ENCODE measurements around the gene CACNB3.
"Not testable (repeated sequence)": the region's sequence is repeated elsewhere in the genome, so short reads cannot be mapped to it uniquely, and the experiment has no call there.

The CACNB3 gene

DNA sequence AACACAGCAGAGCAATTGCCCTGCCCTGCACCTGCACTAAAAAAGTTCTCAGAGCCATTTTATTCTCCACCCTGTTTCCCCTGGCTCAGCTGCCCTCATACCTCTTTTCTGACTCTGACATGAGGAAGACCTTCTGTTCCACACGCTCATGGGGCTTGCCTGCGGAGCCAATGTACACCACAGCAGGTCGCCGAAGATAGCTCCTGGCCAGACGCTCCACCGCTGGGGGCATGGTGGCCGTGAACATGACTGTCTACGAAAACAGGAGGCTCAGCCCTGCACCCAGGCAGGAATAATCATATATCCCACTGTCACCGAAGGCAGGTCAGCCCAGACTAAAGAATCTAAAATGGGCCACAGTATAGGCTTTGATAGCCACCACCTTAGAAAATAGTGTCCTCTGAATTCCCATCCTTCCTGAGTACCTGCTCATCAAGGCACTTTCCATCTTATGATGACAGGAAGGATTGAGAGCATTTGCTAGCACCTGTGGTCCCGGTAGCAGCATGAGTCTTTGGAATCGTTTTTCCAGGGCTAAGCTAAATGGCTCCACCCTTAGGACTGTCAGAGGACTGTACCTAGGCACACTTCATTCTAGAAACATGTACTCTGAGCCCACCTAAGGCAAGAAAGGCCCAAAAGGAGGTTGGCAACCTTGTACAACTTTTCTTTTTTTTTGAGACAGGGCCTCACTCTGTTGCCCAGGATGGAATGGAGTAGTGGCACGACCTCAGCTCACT, 14.2 kb downstream of the CACNB3 start:
- Mint-ChIP-seq H3K9me3 (no peaks in the 10 kb centered on the region), H3K36me3 (ENCODE audit: insufficient read depth) (peaks cover 79% of the 10 kb centered on the region)

DNA sequence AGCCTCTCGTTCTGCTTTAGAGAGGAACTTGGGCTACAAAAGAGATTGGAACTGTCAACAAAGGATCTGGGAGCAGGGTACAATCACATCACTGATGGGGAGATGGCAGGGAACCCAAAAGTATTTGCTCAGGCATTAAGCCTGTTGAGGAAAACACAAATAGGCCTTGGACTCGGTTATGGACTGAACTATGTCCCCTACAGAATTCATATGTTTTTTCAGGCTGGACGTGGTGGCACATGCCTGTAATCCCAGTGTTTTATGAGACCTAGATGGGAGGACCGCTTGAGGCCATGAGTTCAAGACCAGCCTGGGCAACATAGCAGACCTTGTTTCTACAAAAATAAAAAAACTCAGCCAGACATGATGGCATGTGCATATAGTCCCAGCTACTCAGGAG, 19.8 kb downstream of the CACNB3 start:
- H3K9me3 Mint-ChIP-seq = no peaks in the 10 kb centered on the region
- H3K4me3 Mint-ChIP-seq = no peak overlapping the region
- ATAC-seq (replicated peaks) = no peak
- no peak for DNase-seq
- H3K4me1 Mint-ChIP-seq (ENCODE audit: low read depth in 2 of 2) = peaks cover 0 to 1% of the 10 kb centered on the region in 2 donors
- H3K36me3 Mint-ChIP-seq (ENCODE audit: insufficient read depth) = peaks cover 87% of the 10 kb centered on the region
- H3K27me3 Mint-ChIP-seq = no peaks in the 10 kb centered on the region
- peak overlapping the region in 1 of 2 donors; percentile 2 for H3K27ac Mint-ChIP-seq

More for the DNA sequence above, 14.2 kb downstream of the CACNB3 start:
- ATAC-seq (replicated peaks) (no peak), DNase-seq (no peak)
- Mint-ChIP-seq H3K27ac (peak overlapping the region; percentile 49 to 72), H3K27me3 (no peaks in the 10 kb centered on the region), H3K4me1 (ENCODE audit: low read depth in 2 of 2) (peaks cover 3 to 15% of the 10 kb centered on the region in 2 donors), H3K4me3 (no peak overlapping the region)

DNA sequence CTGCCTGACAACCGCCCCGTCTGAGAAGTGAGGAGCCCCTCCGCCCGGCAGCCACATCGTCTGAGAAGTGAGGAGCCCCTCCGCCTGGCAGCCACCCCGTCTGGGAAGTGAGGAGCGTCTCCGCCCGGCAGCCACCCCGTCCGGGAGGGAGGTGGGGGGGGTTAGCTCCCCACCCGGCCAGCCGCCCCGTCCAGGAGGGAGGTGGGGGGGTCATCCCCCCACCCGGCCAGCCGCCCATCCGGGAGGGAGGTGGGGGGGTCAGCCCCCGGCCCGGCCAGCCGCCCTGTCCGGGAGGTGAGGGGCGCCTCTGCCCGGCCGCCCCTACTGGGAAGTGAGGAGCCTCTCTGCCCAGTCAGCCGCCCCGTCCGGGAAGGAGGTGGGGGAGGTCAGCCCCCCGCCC, 23.7 kb downstream of the CACNB3 start:
- not testable (repeated sequence) for H3K27ac Mint-ChIP-seq; DNase-seq; H3K4me1 Mint-ChIP-seq (ENCODE audit: low read depth in 2 of 2); H3K4me3 Mint-ChIP-seq; ATAC-seq (replicated peaks); H3K27me3 Mint-ChIP-seq; H3K9me3 Mint-ChIP-seq
- H3K36me3 Mint-ChIP-seq (ENCODE audit: insufficient read depth) = peaks cover 85% of the 10 kb centered on the region

DNA sequence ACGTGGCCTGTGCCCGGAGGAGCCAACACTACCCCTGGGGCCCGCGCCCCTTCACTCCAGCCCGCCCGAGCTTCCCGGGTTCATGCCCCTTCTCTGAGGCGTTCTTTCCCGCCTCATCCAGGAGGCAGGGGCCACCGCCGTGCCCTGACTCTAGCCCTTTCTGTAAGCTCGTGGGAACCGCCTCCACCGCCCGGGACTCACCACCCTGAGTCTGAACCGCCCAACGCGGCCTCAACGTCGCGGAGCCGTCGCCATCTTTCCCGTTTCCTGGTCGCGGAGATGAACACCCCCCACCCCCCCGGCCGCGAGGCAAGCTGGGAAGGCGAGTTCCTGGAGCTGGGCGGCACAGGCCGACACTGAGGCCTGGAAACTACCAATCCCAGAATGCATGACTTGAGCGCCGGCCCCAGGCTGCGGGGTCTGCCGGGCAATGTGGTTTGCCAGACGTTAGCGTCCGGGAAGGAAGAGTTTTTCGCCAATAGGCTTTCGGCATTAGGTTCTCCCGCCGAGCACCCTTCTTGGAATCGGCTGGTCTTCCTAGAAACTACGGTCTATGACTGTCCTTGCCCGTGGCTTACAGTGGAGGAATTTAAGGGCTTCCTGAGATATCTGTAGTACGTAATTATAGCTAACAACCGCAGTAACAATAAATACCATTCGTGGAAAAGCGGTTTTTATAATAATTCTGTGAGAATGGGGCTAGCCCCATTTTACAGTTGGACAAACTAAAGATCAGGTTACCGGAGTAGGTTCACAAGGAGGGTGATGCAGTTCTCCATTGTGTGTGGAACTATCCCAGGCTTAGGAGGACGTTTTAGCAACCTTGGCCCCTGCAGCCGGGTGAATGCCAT, 33.8 kb downstream of the CACNB3 start, which contains the start of gene DDX23:
DDX23 (minus strand) TSS at position 281 of the 851 bp plus-strand sequence. CDS start 6,381 bp downstream, outside the sequence.
- Mint-ChIP-seq H3K9me3 (no peaks in the 10 kb centered on the region), H3K36me3 (ENCODE audit: insufficient read depth) (peaks cover 39% of the 10 kb centered on the region), H3K27ac (peak within 1 kb of the TSS; percentile 100), H3K4me3 (peak within 1 kb of the TSS; percentile 100), H3K4me1 (ENCODE audit: low read depth in 2 of 2) (peaks cover 31 to 48% of the 10 kb centered on the region in 2 donors), H3K27me3 (no peaks in the 10 kb centered on the region)
- ATAC-seq (replicated peaks) (peak; percentile 90), DNase-seq (peak; percentile 81 to 84 (median 82))

DNA sequence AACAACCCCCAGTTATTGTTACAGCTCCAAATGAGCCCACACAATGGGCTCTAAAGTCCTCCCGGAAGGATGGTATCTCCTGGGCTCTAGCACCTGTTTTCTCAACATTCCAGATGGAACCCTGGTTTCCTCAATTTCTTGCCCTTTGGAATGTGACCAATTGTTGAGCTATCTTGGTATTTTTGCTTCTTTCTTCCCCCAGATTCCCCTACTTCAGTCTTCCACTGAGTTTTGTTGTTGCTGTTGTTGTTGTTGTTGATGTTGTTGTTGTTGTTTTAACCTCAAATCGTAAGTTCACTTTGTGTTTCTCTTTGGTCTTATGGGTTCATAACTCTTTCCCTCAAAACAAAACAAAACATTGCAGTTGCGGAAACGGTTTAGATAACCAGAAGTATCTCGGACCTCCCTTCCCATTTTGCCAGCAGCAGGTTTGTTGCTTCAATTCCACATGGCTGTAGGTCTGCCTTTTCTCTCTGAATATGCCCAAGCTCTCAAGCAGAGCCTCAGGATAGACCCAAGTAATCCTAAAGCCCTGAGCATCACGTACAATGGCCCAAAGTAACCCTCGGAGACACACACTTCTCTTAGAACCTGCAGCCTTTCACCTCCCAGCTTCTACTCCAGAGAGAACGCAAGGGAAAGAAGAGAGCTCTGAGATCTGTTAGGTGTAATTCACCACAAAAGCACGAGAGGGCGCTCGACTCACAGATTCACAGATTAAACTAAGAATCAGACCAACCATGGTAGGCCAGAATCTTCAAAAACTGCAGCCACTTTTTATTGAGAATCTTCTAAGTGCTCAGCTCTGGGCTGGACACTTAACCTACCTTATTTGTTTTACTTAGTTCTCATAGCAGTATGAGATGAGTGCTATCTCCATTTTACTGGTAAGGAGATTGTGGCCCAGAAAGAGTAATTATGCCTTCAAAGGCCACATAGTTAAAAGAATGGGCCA, 34.7 kb downstream of the CACNB3 start:
- Mint-ChIP-seq H3K27me3 (no peaks in the 10 kb centered on the region), H3K27ac (peak overlapping the region; percentile 100), H3K9me3 (no peaks in the 10 kb centered on the region), H3K4me3 (peak overlapping the region; percentile 100), H3K4me1 (ENCODE audit: low read depth in 2 of 2) (peaks cover 28 to 43% of the 10 kb centered on the region in 2 donors), H3K36me3 (ENCODE audit: insufficient read depth) (peaks cover 32% of the 10 kb centered on the region)
- DNase-seq (peak; percentile 89 to 93 (median 90)), ATAC-seq (replicated peaks) (peak; percentile 31)

DNA sequence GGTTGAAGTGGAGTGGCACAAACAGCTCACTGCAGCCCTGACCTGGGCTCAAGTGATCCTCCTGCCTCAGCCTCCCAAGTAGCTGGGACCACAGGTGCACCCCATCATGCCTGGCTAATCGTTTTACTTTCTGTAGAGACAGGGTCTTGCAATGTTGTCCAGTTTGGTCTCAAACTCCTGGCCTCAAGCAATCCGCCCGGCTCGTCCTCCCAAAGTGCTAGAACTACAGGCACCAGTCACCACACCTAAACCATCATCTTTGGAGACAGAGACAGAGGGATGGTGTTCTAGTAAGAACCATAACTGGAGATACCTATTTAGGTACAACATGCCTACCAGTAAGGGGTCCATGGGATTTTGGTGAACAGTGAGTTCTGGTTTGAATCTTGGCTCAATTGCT, 36.2 kb downstream of the CACNB3 start:
- no peak for DNase-seq
- ATAC-seq (replicated peaks) = no peak
- Mint-ChIP-seq H3K4me3 (no peak overlapping the region), H3K9me3 (no peaks in the 10 kb centered on the region), H3K27me3 (no peaks in the 10 kb centered on the region), H3K27ac (no peak overlapping the region), H3K36me3 (ENCODE audit: insufficient read depth) (peaks cover 26% of the 10 kb centered on the region), H3K4me1 (ENCODE audit: low read depth in 2 of 2) (peaks cover 27 to 38% of the 10 kb centered on the region in 2 donors)

DNA sequence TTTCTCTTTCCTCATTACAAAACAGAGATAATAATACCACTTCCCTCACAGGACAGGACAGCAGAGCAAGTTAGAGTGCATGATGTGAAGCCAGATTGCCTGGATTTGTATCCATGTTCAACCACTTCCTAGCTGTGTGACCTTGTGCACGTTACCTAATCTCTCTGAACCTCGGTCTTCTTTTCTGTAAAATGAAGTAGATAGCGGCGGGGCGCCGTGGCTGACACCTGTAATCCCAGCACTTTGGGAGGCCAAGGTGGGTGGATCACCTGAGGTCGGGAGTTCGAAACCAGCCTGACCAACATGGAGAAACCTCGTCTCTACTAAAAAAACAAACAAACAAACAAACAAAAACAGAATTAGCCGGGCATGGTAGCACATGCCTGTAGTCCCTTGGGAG, 36.6 kb downstream of the CACNB3 start:
- H3K27me3 Mint-ChIP-seq; ATAC-seq (replicated peaks); H3K9me3 Mint-ChIP-seq; H3K27ac Mint-ChIP-seq; DNase-seq; H3K4me3 Mint-ChIP-seq: not testable (repeated sequence)
- Mint-ChIP-seq H3K36me3 (ENCODE audit: insufficient read depth) (peaks cover 26% of the 10 kb centered on the region), H3K4me1 (ENCODE audit: low read depth in 2 of 2) (peaks cover 23 to 34% of the 10 kb centered on the region in 2 donors)

DNA sequence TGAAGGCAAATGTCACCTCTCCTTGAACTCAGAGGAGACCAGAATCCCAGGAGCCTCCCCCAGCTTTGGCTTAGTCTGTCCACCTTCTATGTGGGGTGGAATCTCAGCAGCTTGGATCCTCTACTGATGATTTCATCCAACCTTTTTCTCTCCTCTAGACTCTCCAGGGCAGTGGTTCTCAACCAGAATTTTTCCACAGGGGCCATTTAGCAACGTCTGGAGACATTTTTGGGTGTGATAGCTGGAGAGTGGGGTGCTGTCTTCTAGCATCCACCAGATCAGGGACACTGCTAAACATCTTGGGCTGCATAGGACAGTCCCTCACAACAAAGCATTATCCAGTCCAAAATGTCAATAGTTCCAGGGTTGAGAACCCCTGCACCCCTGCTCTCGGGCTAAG, 38.1 kb downstream of the CACNB3 start:
- H3K36me3 Mint-ChIP-seq (ENCODE audit: insufficient read depth) = peaks cover 16% of the 10 kb centered on the region
- no peak overlapping the region for H3K27ac Mint-ChIP-seq
- peaks cover 9 to 19% of the 10 kb centered on the region in 2 donors for H3K4me1 Mint-ChIP-seq (ENCODE audit: low read depth in 2 of 2)
- peaks cover 0 to 7% of the 10 kb centered on the region in 2 donors for H3K27me3 Mint-ChIP-seq
- ATAC-seq (replicated peaks) (no peak), DNase-seq (no peak)
- H3K4me3 Mint-ChIP-seq = no peak overlapping the region
- H3K9me3 Mint-ChIP-seq = no peaks in the 10 kb centered on the region

DNA sequence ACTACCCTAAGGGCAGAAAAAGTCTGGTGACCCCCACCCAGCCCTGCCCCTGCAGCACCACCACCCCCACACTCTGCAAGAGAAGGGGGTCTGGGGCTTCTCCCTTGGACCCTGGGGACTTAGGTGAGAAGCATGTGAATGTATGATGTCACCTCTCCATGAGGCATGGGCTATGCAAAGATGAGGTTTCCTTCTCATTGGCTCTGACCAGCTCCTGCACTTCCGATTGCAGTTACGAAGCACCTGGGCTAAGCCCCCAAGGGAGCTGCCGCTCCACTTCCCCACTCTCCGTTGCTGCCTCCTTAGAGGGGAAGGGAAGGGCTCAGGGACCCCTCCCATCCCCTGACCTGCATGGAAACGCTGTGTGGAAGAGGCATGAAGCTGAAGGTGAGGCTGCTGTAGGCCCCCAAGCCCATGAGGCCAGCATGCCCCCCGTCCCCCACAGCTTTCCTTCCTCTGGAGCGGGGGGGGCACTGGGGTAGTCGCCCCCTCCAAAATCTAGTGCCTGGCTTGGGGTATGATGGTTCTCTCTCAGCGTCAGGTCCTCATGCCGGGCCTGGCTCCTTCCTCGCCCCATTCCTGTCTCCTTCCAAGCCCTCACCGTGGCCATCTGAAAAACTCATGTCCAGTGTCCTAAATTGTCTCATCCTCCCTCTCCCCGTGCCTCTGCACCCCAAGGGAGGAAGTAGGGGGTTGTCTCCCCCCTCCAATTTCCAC, 39.1 kb downstream of the CACNB3 start:
- Mint-ChIP-seq H3K36me3 (ENCODE audit: insufficient read depth) (peaks cover 7% of the 10 kb centered on the region), H3K4me1 (ENCODE audit: low read depth in 2 of 2) (peaks cover 8 to 11% of the 10 kb centered on the region in 2 donors), H3K4me3 (no peak overlapping the region), H3K27me3 (peaks cover under 1 to 18% of the 10 kb centered on the region in 2 donors), H3K27ac (no peak overlapping the region), H3K9me3 (no peaks in the 10 kb centered on the region)
- ATAC-seq (replicated peaks) = no peak
- no peak for DNase-seq

DNA sequence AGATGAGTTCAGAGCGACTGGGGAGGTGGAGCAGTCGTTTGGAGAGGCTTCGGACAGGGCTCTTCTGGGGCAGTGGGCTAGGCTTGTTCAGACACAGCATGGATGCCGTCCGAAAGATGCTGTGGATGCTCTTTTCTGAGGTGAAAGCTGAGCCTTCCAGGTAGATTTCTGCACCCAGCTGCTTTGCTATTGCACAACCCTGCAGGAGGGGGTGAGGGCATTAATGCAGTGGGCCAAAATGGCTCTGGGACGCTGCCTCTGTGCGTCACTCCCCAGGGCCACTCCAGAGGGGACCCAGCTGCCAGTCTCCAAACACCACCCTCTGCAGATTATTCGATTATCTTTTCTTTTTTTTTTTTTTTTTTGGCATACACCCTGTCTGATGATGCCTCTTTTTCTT, 39.7 kb downstream of the CACNB3 start:
- no peak overlapping the region for H3K27ac Mint-ChIP-seq
- peaks cover 4 to 5% of the 10 kb centered on the region in 2 donors for H3K4me1 Mint-ChIP-seq (ENCODE audit: low read depth in 2 of 2)
- H3K9me3 Mint-ChIP-seq = no peaks in the 10 kb centered on the region
- DNase-seq (no peak), ATAC-seq (replicated peaks) (no peak)
- H3K4me3 Mint-ChIP-seq = no peak overlapping the region
- peaks cover 7 to 24% of the 10 kb centered on the region in 2 donors for H3K27me3 Mint-ChIP-seq
- peaks cover 6% of the 10 kb centered on the region for H3K36me3 Mint-ChIP-seq (ENCODE audit: insufficient read depth)

DNA sequence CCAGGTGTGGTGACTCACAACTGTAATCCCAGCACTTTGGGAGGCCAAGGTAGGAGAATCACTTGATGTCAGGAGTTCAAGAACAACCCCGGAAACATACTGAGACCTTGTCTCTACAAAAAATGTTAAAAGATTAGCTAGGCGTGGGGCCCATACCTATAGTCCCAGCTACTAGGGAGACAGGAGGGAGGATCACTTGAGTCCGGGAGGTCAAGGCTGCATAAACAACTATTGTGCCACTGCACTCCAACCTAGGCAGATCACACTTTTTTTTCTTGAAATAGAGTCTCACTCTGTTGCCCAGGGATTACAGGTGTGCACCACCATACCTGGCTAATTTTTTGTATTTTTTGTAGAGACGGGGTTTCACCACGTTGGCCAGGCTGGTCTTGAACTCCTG, 41.3 kb downstream of the CACNB3 start:
- peaks cover 4% of the 10 kb centered on the region for H3K36me3 Mint-ChIP-seq (ENCODE audit: insufficient read depth)
- no peak overlapping the region for H3K4me3 Mint-ChIP-seq
- H3K4me1 Mint-ChIP-seq (ENCODE audit: low read depth in 2 of 2) = peaks cover 0 to 4% of the 10 kb centered on the region in 2 donors
- no peaks in the 10 kb centered on the region for H3K9me3 Mint-ChIP-seq
- peaks cover 19 to 39% of the 10 kb centered on the region in 2 donors for H3K27me3 Mint-ChIP-seq
- ATAC-seq (replicated peaks) (no peak), DNase-seq (no peak)
- H3K27ac Mint-ChIP-seq = no peak overlapping the region

DNA sequence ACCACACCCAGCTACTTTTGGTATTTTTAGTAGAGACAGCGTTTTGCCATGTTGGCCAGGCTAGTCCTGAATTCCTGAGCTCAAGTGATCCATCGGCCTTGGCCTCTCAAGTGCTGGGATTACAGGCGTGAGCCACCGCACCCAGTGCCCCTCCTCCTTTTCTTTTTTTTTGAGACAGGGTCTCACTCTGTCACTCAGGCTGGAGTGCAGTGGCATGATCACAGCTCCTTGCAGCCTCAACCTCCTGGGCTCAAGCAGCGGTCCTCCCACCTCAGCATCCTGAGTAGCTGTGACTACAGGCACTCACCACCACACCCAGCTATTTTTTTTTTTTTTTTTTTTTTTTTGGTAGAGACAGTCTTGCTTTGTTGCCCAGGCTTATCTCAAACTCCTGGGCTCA, 41.9 kb downstream of the CACNB3 start:
- Mint-ChIP-seq H3K27me3 (peaks cover 19 to 42% of the 10 kb centered on the region in 2 donors), H3K4me1 (ENCODE audit: low read depth in 2 of 2) (peaks cover 5 to 10% of the 10 kb centered on the region in 2 donors)
- not testable (repeated sequence) for H3K4me3 Mint-ChIP-seq; H3K27ac Mint-ChIP-seq; DNase-seq; ATAC-seq (replicated peaks); H3K9me3 Mint-ChIP-seq; H3K36me3 Mint-ChIP-seq (ENCODE audit: insufficient read depth)

Measured in effector memory CD8-positive, alpha-beta T cell (primary cell).